ENCODE results near the gene LDLRAD3. TPM values are rescaled to one million over a fixed set of nuclear protein-coding genes. Genes with fewer than 3 reads are reported as not detected.

The LDLRAD3 gene
- total RNA-seq, 1 experiment from 2014 or later, result 19.0 TPM

GRCh38 chr11:36141956-36142355 is 198.1 kb downstream of the LDLRAD3 start:
- POLR2A ChIA-PET, result no interaction called here
- Histone ChIP-seq H4K20me1 (ENCODE audit: insufficient read depth) (no peaks in the 10 kb centered on the region), H2AFZ (ENCODE audit: low read depth, low read length, poor library complexity, severe bottlenecking) (no peak overlapping the region), H3K4me3 (replicated peaks in 1 of 2; ENCODE audit: low read depth in 1 of 2, low read length in 2 of 2) (no peak overlapping the region), H3K79me2 (ENCODE audit: insufficient read depth, low read length) (no peaks in the 10 kb centered on the region), H3K27me3 (ENCODE audit: insufficient read depth, low read length) (no peaks in the 10 kb centered on the region), H3K9me3 (ENCODE audit: control insufficient read depth in 1 of 2, insufficient read depth in 1 of 2, low read depth in 1 of 2, low read length in 2 of 2) (no peaks in the 10 kb centered on the region), H3K4me2 (ENCODE audit: low read length) (no peak overlapping the region), H3K9me2 (ENCODE audit: insufficient read depth) (no peaks in the 10 kb centered on the region), H3K36me3 (ENCODE audit: control insufficient read depth in 1 of 2, insufficient read depth in 2 of 2, low read length in 2 of 2) (no peaks in the 10 kb centered on the region), H3K9ac (ENCODE audit: low read length) (no peak overlapping the region), H3K27ac (ENCODE audit: low read depth, low read length) (no peak overlapping the region), H3K4me1 (ENCODE audit: control insufficient read depth in 1 of 2, insufficient read depth in 2 of 2, low read length in 2 of 2) (peaks cover 0 to 6% of the 10 kb centered on the region in 2 experiments; a peak in 1 of 4 replicates)
- DNase-seq (ENCODE audit: low read depth, low spot score) (no peak), ATAC-seq (no peak)
- no TSS peak for BruUV-seq (replicated peaks)
- CTCF ChIA-PET, result no interaction called here
- intact Hi-C loops (cut with micrococcal nuclease), result loop anchor here (10.0 kb wide), 1 partner anchor 427 kb away; no protein-coding TSS in a partner anchor
- RAD21 ChIA-PET (ENCODE audit: low non-redundant PET in 1 of 2, low total read pairs in 2 of 2, uncharacterized antibody in 2 of 2, unreplicated experiment in 2 of 2), result no interaction called here
- TF ChIP-seq REST (IDR thresholded peaks at IDR 0.05; ENCODE audit: low read depth) (no peak), SIN3A (IDR thresholded peaks at IDR 0.05; ENCODE audit: low read depth) (no peak), MAX (IDR thresholded peaks at IDR 0.05) (no peak), CEBPB (IDR thresholded peaks at IDR 0.05; ENCODE audit: low read depth) (no peak), RAD21 (IDR thresholded peaks at IDR 0.05; ENCODE audit: low read depth) (no peak), SP1 (IDR thresholded peaks at IDR 0.05; ENCODE audit: low read depth) (no peak), EZH2phosphoT487 (IDR thresholded peaks at IDR 0.05; ENCODE audit: borderline replicate concordance) (no peak), EGR1 (IDR thresholded peaks at IDR 0.05; ENCODE audit: low read depth) (no peak), TCF7L2 (IDR thresholded peaks at IDR 0.05; ENCODE audit: borderline replicate concordance, extremely low read depth, insufficient read depth, insufficient read length) (no peak), ZNF274 (IDR thresholded peaks at IDR 0.05; ENCODE audit: low read depth, low read length) (no peak), EZH2 (IDR thresholded peaks at IDR 0.05) (no peak), FOSL1 (IDR thresholded peaks at IDR 0.05; ENCODE audit: low read depth) (no peak), POLR2AphosphoS5 (IDR thresholded peaks at IDR 0.05; ENCODE audit: low read depth, low read length) (no peak), CBX3 (IDR thresholded peaks at IDR 0.05; ENCODE audit: low read depth) (no peak)
- TF ChIP-seq, protein P1, sequence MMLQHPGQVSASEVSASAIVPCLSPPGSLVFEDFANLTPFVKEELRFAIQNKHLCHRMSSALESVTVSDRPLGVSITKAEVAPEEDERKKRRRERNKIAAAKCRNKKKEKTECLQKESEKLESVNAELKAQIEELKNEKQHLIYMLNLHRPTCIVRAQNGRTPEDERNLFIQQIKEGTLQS (IDR thresholded peaks at IDR 0.05), result no peak
- TF ChIP-seq, protein P2, sequence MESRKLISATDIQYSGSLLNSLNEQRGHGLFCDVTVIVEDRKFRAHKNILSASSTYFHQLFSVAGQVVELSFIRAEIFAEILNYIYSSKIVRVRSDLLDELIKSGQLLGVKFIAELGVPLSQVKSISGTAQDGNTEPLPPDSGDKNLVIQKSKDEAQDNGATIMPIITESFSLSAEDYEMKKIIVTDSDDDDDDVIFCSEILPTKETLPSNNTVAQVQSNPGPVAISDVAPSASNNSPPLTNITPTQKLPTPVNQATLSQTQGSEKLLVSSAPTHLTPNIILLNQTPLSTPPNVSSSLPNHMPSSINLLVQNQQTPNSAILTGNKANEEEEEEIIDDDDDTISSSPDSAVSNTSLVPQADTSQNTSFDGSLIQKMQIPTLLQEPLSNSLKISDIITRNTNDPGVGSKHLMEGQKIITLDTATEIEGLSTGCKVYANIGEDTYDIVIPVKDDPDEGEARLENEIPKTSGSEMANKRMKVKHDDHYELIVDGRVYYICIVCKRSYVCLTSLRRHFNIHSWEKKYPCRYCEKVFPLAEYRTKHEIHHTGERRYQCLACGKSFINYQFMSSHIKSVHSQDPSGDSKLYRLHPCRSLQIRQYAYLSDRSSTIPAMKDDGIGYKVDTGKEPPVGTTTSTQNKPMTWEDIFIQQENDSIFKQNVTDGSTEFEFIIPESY (IDR thresholded peaks at IDR 0.05; ENCODE audit: extremely low read depth, insufficient replicate concordance, low read length), result no peak
